Colonic mucosa (tissue), 4 donors: ENCODE measurements around the gene EVA1A. TPM values are rescaled to one million over a fixed set of nuclear protein-coding genes. Genes with fewer than 3 reads are reported as not detected.

Experiments used
- DNase-seq: peaks from one replicate; pipeline ENCODE4 v3.0.0-alpha.2; 2020
- H3K27ac ChIP-seq: fragments of 200-600 bp; one replicate; pipeline ENCODE4 v1.8.0; 2021
- H3K27me3 ChIP-seq: fragments of 200-600 bp; one replicate; pipeline ENCODE4 v1.8.0; 2021
- H3K36me3 ChIP-seq: fragments of 200-600 bp; one replicate; pipeline ENCODE4 v1.8.0; 2021
- H3K4me1 ChIP-seq: fragments of 200-600 bp; one replicate; pipeline ENCODE4 v1.8.0; 2021; ENCODE audit warnings: mild to moderate bottlenecking
- H3K4me3 ChIP-seq: fragments of 200-600 bp; one replicate; pipeline ENCODE4 v1.8.0; 2021
- H3K9ac ChIP-seq, 2 donors: one replicate each; pipeline ENCODE4 v1.7.0; 2013; ENCODE audit warnings: control low read depth in 2 of 2, low read depth in 2 of 2, low read length in 2 of 2
- H3K9me3 ChIP-seq: fragments of 200-600 bp; one replicate; pipeline ENCODE4 v1.8.0; 2021
- intact Hi-C: fragments of 100-400 bp; cut with DNase I; formaldehyde crosslinking; loops from one replicate; pipeline ENCODE4 v1.14.1; 2022
- total RNA-seq, 2 donors: library from RNA; stranded (reverse); fragmentation: NEBNext Ultra II Directional in 1 of 2; extraction: Animal tissue kit (Norgen Biotek cat#: 25700) in 1 of 2; gene quantifications; one replicate each; pipeline ENCODE4 v1.2.1, GENCODE V29; 2021
- TF ChIP-seq, protein P1 (sequence below): fragments of 200-600 bp; IDR thresholded peaks from one replicate; pipeline ENCODE4 v1.8.0; 2022; ENCODE audit warnings: antibody characterized with exemption, mild to moderate bottlenecking
- donor health status: healthy.
- donor health status: DM: no; HTN: no; CAD: no.
- donor health status: DM: no; HTN: no; CAD: no.

EVA1A gene
- total RNA-seq, 2 donors from 2014 or later = 0.25 to 0.77 TPM

DNA sequence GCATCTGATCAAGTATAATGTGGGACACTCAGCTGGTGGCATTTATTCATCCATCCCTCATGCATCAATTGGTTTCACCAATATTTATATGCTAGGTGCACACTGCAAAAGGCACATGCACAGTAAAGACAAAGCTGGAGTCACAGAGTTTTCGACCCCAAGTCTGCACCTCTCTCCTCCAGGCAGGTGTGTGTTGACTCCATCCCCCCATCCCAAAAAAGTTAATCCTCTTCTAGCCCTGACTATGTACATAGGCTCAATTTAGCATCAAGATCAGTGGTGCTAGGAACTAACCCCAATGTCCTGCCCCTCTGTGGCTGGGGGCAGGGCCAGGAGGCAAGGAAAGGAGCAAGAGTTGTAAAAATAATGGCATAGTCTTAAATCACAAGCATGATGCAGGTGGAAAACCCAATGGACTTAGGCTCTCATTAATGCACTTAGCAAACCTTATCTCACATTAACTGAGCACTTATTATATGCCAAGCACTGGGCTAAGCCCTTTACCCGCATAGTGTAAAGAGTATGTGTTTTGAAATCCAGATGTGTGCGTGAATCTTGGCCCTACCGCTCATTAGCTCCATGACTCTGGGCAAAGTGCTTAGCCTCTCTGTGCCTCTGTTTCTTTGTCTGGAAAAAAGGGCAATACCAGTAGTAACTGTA lies 3.1 kb downstream of the EVA1A start:
- intact Hi-C loops = no loop called here
- no peaks in the 10 kb centered on the region for H3K9me3 ChIP-seq
- no peak overlapping the region for H3K4me3 ChIP-seq
- H3K27me3 ChIP-seq = peaks cover 4% of the 10 kb centered on the region
- no peak for DNase-seq
- no peak overlapping the region for H3K27ac ChIP-seq
- no peak overlapping the region for H3K9ac ChIP-seq
- H3K36me3 ChIP-seq = no peaks in the 10 kb centered on the region
- TF ChIP-seq, protein P1, sequence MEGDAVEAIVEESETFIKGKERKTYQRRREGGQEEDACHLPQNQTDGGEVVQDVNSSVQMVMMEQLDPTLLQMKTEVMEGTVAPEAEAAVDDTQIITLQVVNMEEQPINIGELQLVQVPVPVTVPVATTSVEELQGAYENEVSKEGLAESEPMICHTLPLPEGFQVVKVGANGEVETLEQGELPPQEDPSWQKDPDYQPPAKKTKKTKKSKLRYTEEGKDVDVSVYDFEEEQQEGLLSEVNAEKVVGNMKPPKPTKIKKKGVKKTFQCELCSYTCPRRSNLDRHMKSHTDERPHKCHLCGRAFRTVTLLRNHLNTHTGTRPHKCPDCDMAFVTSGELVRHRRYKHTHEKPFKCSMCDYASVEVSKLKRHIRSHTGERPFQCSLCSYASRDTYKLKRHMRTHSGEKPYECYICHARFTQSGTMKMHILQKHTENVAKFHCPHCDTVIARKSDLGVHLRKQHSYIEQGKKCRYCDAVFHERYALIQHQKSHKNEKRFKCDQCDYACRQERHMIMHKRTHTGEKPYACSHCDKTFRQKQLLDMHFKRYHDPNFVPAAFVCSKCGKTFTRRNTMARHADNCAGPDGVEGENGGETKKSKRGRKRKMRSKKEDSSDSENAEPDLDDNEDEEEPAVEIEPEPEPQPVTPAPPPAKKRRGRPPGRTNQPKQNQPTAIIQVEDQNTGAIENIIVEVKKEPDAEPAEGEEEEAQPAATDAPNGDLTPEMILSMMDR = no peak
- no peaks in the 10 kb centered on the region for H3K4me1 ChIP-seq

DNA sequence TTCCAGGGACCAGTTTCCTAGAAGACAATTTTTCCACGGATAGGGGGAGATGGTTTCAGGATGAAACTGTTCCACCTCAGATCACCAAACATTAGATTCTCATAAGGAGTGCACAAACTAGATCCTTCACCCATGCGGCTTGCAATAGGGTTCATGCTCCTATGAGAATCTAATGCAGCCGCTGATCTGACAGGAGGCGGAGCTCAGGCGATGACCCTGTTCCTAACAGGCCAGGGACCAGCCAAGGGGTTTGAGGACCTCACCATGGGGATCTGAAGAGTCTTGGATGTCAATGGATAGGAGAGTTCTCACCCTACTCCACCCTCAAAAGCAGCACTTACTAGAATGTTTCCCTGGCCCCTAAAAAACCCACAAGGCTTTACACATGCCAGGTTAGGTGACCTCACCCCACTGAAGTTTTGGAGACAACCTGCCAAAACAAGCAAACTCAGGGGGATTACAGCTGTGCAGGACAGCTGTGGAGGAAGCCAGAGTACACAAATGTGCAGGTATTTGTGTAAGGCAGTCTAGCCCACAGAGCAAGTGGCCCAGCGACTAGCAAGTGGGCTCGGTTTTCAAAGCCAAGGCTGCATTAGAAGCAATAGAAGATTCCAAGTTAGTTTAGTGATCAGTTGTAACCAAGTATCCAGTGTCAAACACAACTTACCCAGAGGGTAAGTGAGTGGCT lies 3.9 kb downstream of the EVA1A start:
- Histone ChIP-seq H3K27me3 (peaks cover 4% of the 10 kb centered on the region), H3K27ac (no peak overlapping the region), H3K9me3 (no peaks in the 10 kb centered on the region), H3K4me3 (no peak overlapping the region), H3K36me3 (no peaks in the 10 kb centered on the region), H3K9ac (no peak overlapping the region), H3K4me1 (no peaks in the 10 kb centered on the region)
- intact Hi-C loops = no loop called here
- DNase-seq = no peak
- TF ChIP-seq, protein P1 = no peak

DNA sequence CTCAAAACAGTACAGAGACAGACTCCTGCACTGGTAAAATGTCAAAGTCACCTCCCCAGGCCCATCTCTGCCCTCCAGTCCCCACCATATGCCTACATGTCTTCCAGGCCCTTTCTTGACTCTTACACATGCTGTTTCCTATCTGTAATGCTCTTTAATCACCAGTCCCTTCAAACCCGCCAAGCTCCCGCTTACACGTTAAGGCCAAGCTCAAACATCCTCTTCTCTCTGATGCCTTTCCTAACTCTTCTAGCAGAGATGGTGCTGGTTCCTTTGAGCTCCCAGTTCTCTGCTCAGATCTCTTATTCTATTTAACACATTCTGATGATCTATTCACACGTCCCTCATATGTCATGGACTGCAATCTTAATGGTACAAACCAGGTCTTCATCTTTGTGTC lies 5.0 kb downstream of the EVA1A start:
- Histone ChIP-seq H3K36me3 (no peaks in the 10 kb centered on the region), H3K4me3 (no peak overlapping the region), H3K9me3 (no peaks in the 10 kb centered on the region), H3K27ac (no peak overlapping the region), H3K9ac (no peak overlapping the region), H3K4me1 (no peaks in the 10 kb centered on the region), H3K27me3 (no peaks in the 10 kb centered on the region)
- DNase-seq = no peak
- TF ChIP-seq, protein P1 = no peak
- intact Hi-C loops = no loop called here

DNA sequence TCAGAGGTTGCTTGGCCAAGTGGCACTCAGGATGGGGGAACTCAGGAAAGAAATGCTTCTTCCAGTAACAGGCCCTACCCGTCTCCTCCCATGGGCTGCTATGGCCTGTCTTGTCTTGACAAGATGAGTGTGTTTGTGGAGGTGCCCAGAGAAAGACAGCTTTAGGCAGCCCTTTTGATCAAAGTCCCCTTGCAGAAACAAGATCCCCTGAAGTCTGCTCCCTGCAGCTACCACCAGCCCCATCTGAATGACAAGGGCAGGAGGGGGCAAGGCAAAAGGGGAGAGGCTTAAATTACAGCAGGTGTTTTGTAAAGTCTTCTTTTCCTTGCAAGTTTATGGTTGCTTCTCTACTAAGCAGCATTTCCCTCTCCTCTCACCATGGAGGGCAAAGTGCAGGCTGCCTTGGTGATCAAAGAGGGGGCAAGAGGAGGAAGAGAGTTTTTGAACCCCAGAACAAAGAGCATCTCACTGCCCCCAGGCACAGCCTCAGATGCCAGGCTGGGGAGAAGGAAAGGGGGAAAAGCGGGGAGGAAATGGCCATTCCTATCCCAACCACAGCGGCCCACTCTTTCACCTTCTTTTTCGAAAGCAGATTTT lies 6.7 kb downstream of the EVA1A start:
- Histone ChIP-seq H3K9ac (no peak overlapping the region), H3K27me3 (no peaks in the 10 kb centered on the region), H3K27ac (no peak overlapping the region), H3K9me3 (no peaks in the 10 kb centered on the region), H3K36me3 (no peaks in the 10 kb centered on the region), H3K4me3 (no peak overlapping the region), H3K4me1 (no peaks in the 10 kb centered on the region)
- TF ChIP-seq, protein P1 = no peak
- DNase-seq = no peak
- intact Hi-C loops = no loop called here

DNA sequence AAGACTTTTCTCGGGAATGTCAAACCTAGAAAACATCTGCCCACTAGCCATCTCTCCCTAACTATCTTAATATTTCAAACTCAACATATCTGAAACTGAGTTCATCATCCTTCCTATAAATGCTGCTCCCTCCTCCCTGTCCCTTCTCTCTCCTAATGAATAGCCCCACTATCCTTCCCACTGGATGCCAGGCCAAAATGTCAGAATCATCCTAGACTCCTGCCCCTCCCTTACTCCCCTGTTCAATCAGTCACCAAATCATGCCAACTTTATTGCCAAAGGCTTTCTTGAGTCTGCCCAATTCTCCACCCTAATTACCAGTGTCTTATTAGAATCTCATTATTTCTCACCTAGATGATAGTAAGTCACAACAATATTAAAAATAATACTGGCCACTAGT lies 8.5 kb downstream of the EVA1A start:
- TF ChIP-seq, protein P1 = no peak
- DNase-seq = no peak
- no peaks in the 10 kb centered on the region for H3K4me1 ChIP-seq

More for the DNA sequence above, 8.5 kb downstream of the EVA1A start:
- Histone ChIP-seq H3K9ac (no peak overlapping the region), H3K27me3 (no peaks in the 10 kb centered on the region), H3K9me3 (no peaks in the 10 kb centered on the region), H3K4me3 (no peak overlapping the region), H3K36me3 (no peaks in the 10 kb centered on the region), H3K27ac (no peak overlapping the region)
- intact Hi-C loops = no loop called here
